Inflammatory macrophage (primary cell): ENCODE data around the gene FARS2.
"Not testable (repeated sequence)": the region's sequence is repeated elsewhere in the genome, so short reads cannot be mapped to it uniquely, and the experiment has no call there.

Experiments
- DNase-seq, 2 donors: peaks; one replicate each; pipeline ENCODE4 v3.0.0-alpha.2; 2020 to 2022

The FARS2 gene

GRCh38 chr6:5639193-5639592, 377.9 kb downstream of the FARS2 start:
- DNase-seq, result no peak

DNA sequence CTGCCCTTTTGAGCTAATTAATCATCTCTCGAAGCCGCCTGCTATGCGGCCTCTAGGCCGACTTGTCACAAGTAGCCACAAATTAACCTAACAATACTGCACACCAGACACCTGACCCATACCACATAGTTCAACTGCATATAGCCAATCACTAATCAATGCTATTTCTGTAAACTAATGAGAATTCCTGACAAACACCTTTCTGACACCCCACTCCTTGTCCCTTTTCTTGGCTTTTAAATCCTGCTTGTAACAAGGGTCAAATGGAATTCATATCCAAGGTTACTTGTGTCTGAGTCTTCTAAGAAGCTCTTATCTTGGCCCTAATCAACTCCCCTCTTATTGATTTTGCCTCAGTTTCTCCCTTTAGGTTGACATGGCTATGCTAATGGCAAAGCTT, 379.3 kb downstream of the FARS2 start:
- DNase-seq, result no peak

GRCh38 chr6:5644523-5645185, 383.3 kb downstream of the FARS2 start:
- no peak for DNase-seq

DNA sequence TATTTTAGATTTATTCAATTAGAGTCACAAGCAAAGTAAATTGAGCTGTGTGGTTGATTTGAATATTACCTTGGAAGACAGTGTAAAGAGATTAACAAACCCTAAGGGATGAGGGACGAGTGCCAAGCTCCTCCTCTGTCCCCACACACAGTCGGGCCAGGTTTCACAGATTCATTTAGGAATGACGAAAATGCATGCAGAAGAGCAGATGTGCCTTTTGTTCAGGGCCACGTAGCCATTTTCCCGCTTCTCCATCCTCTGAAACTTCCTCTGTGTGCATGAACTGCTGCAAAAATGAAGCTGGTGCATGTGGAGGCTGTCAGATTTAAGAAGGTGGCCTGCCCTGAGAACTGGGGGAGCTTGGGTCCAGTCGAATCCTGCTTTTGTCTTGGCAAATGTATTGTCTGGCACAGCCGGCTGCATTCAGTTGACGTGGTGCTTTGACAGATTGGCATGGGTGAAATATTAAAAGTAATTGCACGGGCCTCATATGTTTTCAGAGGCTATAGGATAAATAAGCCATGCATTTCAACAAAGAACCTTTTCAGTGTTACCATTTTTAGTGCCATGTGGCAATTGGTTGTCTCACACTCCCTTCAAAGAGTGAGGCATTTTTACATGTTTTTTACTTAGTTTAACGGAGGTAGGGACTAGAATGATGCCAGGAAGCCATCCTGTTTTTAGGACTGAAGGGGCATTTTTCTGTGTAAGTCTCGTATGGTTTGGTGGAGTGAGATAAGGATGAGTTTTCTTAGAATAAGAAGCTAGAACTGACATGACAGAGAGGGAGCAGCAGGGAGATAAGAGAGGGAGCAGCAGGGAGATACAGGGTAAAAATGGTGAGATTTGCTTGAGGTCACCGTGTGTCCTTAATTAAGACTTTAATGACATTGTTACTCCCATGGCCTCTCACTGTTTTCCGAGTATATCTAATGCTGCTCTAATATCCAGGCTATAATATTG, 384.3 kb downstream of the FARS2 start:
- no peak for DNase-seq

- DNase-seq, result no peak
Measured at GRCh38 chr6:5652406-5653137, 391.3 kb downstream of the FARS2 start.

- no peak for DNase-seq
Measured at GRCh38 chr6:5653801-5654200, 392.5 kb downstream of the FARS2 start.

- no peak for DNase-seq
Measured at GRCh38 chr6:5656226-5656625, 394.9 kb downstream of the FARS2 start.

DNA sequence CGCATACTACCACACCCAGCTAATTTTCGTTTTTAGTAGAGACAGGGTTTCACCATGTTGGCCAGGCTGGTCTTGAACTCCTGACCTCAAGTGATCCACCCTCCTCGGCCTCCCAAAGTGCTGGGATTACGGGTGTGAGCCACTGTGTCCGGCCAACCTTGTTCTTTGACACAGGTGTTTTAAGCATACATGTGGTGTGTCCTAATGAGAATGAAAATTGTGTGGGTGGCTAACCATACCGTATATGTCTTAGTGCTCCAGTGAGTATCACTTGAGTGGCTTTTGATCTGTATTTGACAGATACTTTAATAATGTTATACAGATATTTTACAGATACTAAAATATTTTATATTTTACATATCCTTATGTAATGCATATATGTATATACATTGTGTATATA, 395.4 kb downstream of the FARS2 start:
- not testable (repeated sequence) for DNase-seq

DNA sequence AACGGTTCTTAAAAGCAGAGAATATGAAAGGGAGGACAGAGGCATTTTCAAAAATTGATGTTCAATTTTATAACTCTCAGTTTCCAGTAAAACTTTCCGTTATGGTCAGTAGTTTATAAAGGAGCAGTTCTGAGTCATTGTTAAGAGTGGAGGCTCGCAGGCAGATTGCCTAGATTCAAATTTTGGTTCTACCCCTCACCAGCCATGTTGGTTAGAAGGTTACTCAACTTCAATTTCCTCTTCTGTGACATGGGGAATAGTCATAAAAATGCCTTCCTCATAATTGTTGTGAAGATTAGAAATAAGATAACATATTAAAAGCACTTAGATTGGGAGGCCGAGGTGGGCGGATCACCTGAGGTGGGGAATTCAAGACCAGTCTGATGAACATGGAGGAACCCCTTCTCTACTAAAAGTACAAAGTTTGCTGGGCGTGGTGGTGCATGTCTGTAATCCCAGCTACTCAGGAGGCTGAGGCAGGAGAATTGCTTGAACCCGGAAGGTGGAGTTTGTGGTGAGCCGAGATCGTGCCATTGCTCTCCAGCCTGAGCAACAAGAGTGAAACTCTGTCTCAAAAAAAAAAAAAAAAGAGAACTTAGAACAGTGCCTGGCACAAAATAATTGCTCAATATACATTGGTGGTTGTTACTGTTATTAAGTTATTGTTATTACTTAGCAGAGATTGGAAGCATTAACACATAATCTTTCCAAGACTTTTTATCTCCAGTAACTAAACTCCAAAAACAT, 396.5 kb downstream of the FARS2 start:
- DNase-seq, result peak; percentile 69 to 81

DNA sequence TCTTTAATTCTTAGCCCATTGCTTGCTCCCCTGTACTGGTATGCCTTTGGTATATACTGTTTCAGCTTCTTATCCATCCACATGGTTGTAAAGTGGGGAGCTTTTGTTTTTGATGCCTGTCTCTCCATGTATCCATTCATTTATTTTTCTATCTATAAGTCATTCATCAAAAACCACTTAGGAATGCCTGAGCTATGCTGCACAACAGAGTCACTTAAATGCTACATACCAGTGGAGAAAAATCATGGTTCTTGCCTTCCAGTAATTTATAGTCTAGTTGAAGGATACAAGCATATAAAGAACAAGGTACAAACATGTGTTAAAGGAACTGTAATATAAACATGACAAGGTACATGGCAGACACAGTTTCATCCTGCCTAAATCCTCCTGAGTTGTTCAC, 398.2 kb downstream of the FARS2 start:
- DNase-seq, result no peak

GRCh38 chr6:5660772-5661171, 399.5 kb downstream of the FARS2 start:
- no peak for DNase-seq

DNA sequence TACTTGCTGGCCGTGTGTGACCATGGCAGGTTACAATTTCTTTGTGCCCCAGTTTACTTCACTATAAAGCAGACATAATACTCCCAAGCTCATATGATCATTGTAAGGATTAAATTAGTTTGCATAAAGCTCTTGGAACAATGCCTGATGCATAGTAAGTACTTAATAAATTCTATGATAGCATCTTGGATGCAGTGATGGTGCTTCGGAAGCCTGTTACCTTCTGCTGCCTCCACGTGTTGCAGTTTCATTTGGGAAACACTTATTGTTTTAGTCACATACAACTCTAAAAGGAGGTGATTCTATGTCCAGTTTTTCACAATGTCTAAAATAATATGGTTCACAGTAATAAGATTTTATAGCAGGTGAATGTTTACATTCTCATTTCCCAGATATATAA, 401.5 kb downstream of the FARS2 start:
- DNase-seq, result no peak

DNA sequence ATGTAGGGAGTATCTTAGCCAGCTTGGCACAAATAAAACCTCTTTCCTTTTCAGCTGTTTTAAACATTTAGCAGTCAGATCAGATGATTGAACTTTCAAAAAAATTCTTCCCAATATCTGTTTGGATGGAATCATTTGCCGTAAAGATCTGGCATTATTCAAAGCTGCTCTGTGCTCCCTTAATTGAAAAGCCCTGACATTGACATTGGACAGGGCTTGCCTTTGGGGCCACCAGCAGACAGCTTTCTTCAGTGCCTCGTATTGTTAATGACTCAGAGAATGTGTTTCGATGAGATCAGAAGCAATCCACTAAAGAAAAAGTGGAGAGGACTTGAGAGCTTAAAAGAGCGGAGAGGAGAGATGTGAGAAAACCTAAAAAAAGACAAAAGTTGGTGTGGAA, 401.9 kb downstream of the FARS2 start:
- no peak for DNase-seq

DNA sequence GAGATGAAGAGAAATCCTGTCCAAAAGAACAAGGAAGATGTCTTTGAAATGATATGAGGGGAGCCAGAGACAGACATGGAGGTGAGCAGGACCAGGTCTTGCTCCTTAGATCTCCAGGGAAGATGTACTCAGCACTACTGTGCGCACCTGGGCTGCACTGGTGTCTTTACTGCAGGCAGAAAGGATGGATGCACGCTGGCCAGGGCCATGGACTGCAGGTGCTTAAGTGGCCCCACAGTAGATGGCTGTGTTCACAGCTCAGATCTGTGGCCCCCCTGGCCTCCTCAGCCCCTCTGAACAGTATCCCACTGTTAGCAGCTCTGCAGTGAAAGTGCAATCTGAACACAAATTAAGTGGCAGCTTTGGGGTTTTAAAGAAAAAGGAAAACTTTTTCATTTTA, 402.4 kb downstream of the FARS2 start:
- no peak for DNase-seq

- DNase-seq, result no peak
Measured at GRCh38 chr6:5664149-5664548, 402.8 kb downstream of the FARS2 start.

DNA sequence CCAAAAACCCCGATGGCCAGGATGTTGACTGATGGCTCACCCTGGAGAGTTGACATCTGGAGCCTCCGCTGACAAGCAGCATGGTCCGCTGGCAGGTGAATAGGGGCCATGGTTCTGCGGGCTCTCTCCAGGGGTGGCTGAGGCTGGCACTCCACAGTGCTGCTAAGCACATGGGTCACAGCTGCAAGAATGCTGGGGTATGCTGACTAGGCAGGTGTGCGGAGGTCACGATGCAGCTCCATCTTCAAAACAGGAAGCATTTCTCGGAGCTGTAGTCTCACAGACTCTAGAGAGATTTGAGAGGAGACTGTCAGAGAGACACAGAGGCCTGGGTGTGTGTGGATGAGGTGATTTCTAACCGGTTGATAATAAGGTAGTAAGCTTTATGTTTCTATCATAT, 403.9 kb downstream of the FARS2 start:
- DNase-seq, result no peak

DNA sequence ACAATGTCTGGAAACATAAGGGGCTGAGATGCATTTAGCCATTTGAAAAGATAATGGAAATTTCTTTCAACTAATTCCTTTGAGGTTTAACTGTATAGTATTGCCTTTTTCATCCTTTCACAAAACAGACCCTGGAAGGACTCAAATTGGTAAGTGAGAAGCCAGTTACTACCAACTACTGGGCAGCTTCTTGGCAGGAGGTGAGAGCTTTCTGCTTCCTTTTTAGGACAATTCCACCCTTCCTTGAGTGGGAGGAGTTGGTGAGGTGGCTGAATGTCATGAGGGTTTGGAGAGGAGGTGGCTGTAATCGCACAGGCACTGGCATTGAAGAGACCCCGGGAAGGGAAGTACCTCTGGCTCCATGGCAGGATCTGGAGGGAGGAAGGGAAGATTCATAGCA, 404.4 kb downstream of the FARS2 start:
- peak in 1 of 2 donors; percentile 26 for DNase-seq

GRCh38 chr6:5666695-5667094, 405.4 kb downstream of the FARS2 start:
- DNase-seq, result no peak

- no peak for DNase-seq
Measured at GRCh38 chr6:5667737-5668136, 406.4 kb downstream of the FARS2 start.

DNA sequence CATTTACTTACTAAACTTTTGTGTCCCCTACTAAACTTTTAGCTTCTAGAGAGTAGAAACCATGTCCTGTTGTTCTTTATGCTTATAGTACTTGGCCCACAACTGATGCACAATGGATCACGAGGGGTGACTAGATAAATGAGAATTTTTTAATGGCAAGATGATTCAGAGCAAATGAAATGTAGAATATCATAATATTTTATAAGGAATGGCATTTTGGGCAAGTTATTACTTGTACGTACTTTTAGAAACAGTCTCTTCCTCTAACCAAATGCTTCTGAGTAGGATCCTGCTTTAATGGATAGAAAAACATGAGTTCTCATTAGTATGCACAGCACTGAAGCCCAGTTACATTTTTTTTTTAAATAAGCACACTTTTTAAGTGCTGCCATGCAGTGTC, 409.1 kb downstream of the FARS2 start:
- DNase-seq, result no peak

DNA sequence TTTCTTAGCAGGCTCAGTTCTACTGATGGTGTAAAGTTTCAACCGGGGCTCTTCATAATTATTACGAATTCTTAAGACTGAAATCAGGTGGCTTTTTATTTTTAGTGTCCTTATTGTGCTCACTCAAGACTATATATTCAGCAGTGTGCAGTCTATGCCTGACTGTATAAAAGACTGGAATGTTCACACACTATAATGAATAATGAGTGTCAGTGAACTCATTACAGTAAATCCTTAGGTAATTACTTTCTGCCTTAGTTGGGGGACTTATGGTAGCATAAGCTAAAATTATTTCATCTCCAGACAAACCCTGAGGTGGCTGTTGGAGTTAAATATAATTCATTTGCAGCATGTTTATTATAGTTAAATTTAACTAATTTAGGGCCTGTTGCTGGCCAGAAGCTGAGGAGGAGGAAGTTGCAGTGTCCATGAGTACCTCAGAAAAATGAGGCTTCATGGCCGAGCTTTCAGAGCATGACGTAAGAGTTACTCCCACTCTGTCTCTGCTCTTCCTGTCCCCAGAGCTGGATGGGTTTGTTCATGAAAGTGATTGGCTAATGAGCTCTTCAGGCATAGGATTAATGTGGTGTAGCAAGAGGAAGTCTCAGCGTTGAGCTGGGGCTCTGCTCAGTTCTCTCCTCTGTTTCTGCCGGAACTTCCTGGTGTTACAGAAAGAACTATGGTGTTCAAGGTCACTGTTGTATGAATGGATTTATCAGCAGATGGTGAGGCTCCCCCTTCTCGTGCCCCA, 409.7 kb downstream of the FARS2 start:
- DNase-seq, result peak; percentile 97 to 98
